ENCODE results near the gene PELI1. TPM values are rescaled to one million over a fixed set of nuclear protein-coding genes. Genes with fewer than 3 reads are reported as not detected.

The PELI1 gene
- polyA plus RNA-seq, 1 experiment: 2.0 TPM

DNA sequence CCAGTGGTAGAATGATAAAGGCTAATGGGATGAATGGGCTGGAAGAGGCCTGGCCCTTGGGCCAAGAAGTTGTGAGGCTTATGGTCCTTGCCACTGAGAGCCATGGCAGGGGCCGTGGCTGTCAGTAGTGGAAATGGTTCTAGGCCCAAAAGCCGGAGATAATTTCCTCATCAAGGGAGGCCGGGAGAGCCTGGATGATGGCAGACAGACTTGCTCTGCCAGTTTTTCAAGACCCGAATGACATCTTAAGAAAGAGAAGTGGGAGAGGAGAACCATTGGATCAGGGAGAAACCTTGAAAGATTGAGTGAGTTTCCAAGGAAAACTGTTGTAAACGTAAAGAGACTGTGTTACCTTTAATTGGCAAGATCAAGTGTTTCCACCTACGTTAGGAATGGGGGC lies 78.7 kb downstream of the PELI1 start:
- H3K27me3 ChIP-seq (ENCODE audit: control insufficient read depth, insufficient read depth, low read length): no peaks in the 10 kb centered on the region
- DNase-seq (ENCODE audit: low read depth): no peak
- ChIA-PET CTCF (no interaction called here), POLR2A (no interaction called here)
- no peak overlapping the region for H3K4me3 ChIP-seq (ENCODE audit: low read depth, low read length)
- TF ChIP-seq, protein P1, sequence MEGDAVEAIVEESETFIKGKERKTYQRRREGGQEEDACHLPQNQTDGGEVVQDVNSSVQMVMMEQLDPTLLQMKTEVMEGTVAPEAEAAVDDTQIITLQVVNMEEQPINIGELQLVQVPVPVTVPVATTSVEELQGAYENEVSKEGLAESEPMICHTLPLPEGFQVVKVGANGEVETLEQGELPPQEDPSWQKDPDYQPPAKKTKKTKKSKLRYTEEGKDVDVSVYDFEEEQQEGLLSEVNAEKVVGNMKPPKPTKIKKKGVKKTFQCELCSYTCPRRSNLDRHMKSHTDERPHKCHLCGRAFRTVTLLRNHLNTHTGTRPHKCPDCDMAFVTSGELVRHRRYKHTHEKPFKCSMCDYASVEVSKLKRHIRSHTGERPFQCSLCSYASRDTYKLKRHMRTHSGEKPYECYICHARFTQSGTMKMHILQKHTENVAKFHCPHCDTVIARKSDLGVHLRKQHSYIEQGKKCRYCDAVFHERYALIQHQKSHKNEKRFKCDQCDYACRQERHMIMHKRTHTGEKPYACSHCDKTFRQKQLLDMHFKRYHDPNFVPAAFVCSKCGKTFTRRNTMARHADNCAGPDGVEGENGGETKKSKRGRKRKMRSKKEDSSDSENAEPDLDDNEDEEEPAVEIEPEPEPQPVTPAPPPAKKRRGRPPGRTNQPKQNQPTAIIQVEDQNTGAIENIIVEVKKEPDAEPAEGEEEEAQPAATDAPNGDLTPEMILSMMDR (IDR thresholded peaks at IDR 0.05; ENCODE audit: insufficient read depth, low read depth, low read length): no peak
- no peaks in the 10 kb centered on the region for H3K36me3 ChIP-seq (ENCODE audit: control insufficient read depth, insufficient read depth, low read length)

DNA sequence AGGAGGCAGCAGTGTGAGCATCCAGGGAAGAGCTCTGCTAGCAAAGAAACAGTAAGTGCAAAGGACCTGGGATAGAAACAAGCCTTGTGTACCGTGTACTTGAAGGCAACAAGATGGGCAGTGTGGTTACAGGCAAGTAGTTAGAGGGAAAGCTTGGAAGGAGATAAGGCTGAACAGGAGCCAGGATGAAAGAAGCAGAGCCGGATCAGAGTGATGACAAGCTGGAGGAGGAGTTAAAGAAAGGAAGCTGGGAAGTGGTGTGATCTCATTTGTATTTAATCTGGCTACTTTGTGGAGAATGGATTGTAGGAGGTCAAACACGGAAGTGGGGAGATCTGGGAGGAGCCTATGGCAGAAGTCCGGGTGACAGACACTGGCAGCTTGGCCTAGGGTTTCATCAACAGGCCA lies 80.3 kb downstream of the PELI1 start:
- TF ChIP-seq, protein P1 (IDR thresholded peaks at IDR 0.05; ENCODE audit: insufficient read depth, low read depth, low read length): no peak
- Histone ChIP-seq H3K4me3 (ENCODE audit: low read depth, low read length) (no peak overlapping the region), H3K36me3 (ENCODE audit: control insufficient read depth, insufficient read depth, low read length) (no peaks in the 10 kb centered on the region), H3K27me3 (ENCODE audit: control insufficient read depth, insufficient read depth, low read length) (no peaks in the 10 kb centered on the region)
- DNase-seq (ENCODE audit: low read depth): no peak
- POLR2A ChIA-PET: no interaction called here
- CTCF ChIA-PET: interaction anchor here (0.5 to 1.9 kb wide), 4 partner anchors 9 to 267 kb away, joined by 3 to 7 read pairs (median 4); no protein-coding TSS in a partner anchor

DNA sequence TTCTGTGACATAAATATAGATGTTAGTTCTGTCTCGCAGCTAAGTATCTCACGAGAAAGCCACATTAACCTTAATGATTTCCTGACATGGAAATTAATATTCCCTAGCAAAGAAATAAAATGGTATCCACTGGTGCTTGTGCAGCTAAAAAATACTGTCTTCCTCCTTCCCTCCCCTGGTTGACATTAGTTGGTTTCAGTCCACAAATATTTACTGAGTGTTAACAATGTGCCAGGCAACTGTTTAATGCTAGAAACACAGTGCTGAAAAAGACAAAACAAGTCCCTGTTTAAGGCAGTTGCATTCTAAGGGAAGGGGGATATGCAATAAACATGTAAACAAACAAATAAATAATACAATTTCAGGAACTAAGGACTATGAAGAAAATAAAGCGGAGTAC lies 80.8 kb downstream of the PELI1 start:
- ChIA-PET POLR2A (no interaction called here), CTCF (interaction anchor here (0.5 to 1.9 kb wide), 5 partner anchors 14 to 424 kb away, joined by 3 to 7 read pairs (median 4); no protein-coding TSS in a partner anchor)
- H3K27me3 ChIP-seq (ENCODE audit: control insufficient read depth, insufficient read depth, low read length): no peaks in the 10 kb centered on the region
- DNase-seq (ENCODE audit: low read depth): no peak
- H3K36me3 ChIP-seq (ENCODE audit: control insufficient read depth, insufficient read depth, low read length): no peaks in the 10 kb centered on the region
- no peak overlapping the region for H3K4me3 ChIP-seq (ENCODE audit: low read depth, low read length)
- TF ChIP-seq, protein P1 (IDR thresholded peaks at IDR 0.05; ENCODE audit: insufficient read depth, low read depth, low read length): no peak

DNA sequence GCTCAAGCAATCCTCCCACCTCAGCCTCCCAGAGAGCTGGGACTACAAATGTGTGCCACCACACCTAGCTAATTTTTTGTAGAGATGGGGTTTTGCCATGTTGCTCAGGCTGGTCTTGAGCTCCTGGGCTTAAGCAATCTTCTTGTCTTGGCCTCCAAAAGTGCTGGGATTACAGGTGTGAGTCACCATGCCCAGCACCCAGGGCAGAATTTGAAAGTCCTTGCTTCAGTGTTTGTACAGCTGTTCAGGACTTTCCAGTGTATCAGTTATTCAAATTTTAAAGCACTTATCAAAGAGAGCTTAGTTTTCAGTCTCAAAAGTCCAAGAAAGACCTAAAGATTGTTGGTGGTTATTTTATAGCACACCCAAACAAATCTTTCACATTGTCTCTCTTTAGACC lies 81.4 kb downstream of the PELI1 start:
- Histone ChIP-seq H3K36me3 (ENCODE audit: control insufficient read depth, insufficient read depth, low read length) (no peaks in the 10 kb centered on the region), H3K27me3 (ENCODE audit: control insufficient read depth, insufficient read depth, low read length) (no peaks in the 10 kb centered on the region), H3K4me3 (ENCODE audit: low read depth, low read length) (no peak overlapping the region)
- TF ChIP-seq, protein P1 (IDR thresholded peaks at IDR 0.05; ENCODE audit: insufficient read depth, low read depth, low read length): no peak
- CTCF ChIA-PET: interaction anchor here (0.6 to 1.9 kb wide), 6 partner anchors 11 to 1584 kb away, joined by 3 to 7 read pairs (median 4); no protein-coding TSS in a partner anchor
- no peak for DNase-seq (ENCODE audit: low read depth)
- POLR2A ChIA-PET: no interaction called here

DNA sequence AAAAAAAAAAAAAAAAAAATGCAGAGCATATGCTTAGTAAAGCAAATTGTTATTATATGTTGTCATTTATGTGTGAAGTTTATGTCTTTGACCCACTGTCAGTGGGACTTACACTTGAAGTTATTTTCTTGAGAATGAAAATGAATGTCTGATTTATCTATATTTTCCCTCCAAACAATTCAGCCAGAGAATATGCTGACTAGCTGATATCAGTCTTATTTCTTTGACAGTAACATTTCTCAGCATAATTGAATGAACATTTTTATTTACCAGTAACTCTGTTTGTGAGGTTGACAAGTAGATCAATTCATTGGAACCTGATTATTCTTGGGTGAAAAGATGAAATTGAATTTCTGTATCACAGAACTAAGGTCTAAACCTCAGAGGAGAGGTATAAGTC lies 85.0 kb downstream of the PELI1 start:
- TF ChIP-seq, protein P1 (IDR thresholded peaks at IDR 0.05; ENCODE audit: insufficient read depth, low read depth, low read length): no peak
- Histone ChIP-seq H3K36me3 (ENCODE audit: control insufficient read depth, insufficient read depth, low read length) (no peaks in the 10 kb centered on the region), H3K4me3 (ENCODE audit: low read depth, low read length) (no peak overlapping the region), H3K27me3 (ENCODE audit: control insufficient read depth, insufficient read depth, low read length) (no peaks in the 10 kb centered on the region)
- DNase-seq (ENCODE audit: low read depth): no peak
- ChIA-PET POLR2A (no interaction called here), CTCF (interaction anchor here (0.7 to 3.3 kb wide), 3 partner anchors 10 to 268 kb away, joined by 3 to 10 read pairs (median 4); no protein-coding TSS in a partner anchor)
